ENCODE results near the gene TM7SF2.

TM7SF2 gene

GRCh38 chr11:65102142-65103095 is 9.3 kb upstream of the TM7SF2 start:
- TF ChIP-seq REST (IDR thresholded peaks at IDR 0.05; ENCODE audit: insufficient read depth in 1 of 2, low read depth in 2 of 2, low read length in 2 of 2) (no peak), SIN3A (IDR thresholded peaks at IDR 0.05; ENCODE audit: borderline replicate concordance, insufficient read depth, low read length) (0 out of 2 replicates have a peak, but pooled peaks have one; percentile 21)

GRCh38 chr11:65103476-65103875 is 8.2 kb upstream of the TM7SF2 start:
- TF ChIP-seq FOXP2 (optimal IDR thresholded peaks at IDR 0.05; ENCODE audit: borderline replicate concordance, extremely low read depth, extremely low read length, insufficient read depth) (no peak), SIN3A (IDR thresholded peaks at IDR 0.05; ENCODE audit: borderline replicate concordance, insufficient read depth, low read length) (no peak), TAF1 (IDR thresholded peaks at IDR 0.05; ENCODE audit: borderline replicate concordance, insufficient read depth, low read length) (no peak), REST (IDR thresholded peaks at IDR 0.05; ENCODE audit: insufficient read depth in 1 of 2, low read depth in 2 of 2, low read length in 2 of 2) (no peak), POLR2AphosphoS5 (IDR thresholded peaks at IDR 0.05; ENCODE audit: low read depth, low read length) (no peak)

- TF ChIP-seq TAF1 (IDR thresholded peaks at IDR 0.05; ENCODE audit: borderline replicate concordance, insufficient read depth, low read length) (no peak), POLR2AphosphoS5 (IDR thresholded peaks at IDR 0.05; ENCODE audit: low read depth, low read length) (no peak), SIN3A (IDR thresholded peaks at IDR 0.05; ENCODE audit: borderline replicate concordance, insufficient read depth, low read length) (no peak), FOXP2 (optimal IDR thresholded peaks at IDR 0.05; ENCODE audit: borderline replicate concordance, extremely low read depth, extremely low read length, insufficient read depth) (no peak), REST (IDR thresholded peaks at IDR 0.05; ENCODE audit: insufficient read depth in 1 of 2, low read depth in 2 of 2, low read length in 2 of 2) (no peak)
Observed at GRCh38 chr11:65104628-65105027, 7.0 kb upstream of the TM7SF2 start.

GRCh38 chr11:65107078-65107477 is 4.6 kb upstream of the TM7SF2 start:
- TF ChIP-seq TAF1 (IDR thresholded peaks at IDR 0.05; ENCODE audit: borderline replicate concordance, insufficient read depth, low read length) (no peak), FOXP2 (optimal IDR thresholded peaks at IDR 0.05; ENCODE audit: borderline replicate concordance, extremely low read depth, extremely low read length, insufficient read depth) (no peak), POLR2AphosphoS5 (IDR thresholded peaks at IDR 0.05; ENCODE audit: low read depth, low read length) (no peak), REST (IDR thresholded peaks at IDR 0.05; ENCODE audit: insufficient read depth in 1 of 2, low read depth in 2 of 2, low read length in 2 of 2) (no peak), SIN3A (IDR thresholded peaks at IDR 0.05; ENCODE audit: borderline replicate concordance, insufficient read depth, low read length) (no peak)

Measured in PFSK-1 (cell line).